Adipocyte (in vitro differentiated cells): ENCODE data around the gene HMGB1.

Experiments used
- DNase-seq: peaks from one replicate; pipeline ENCODE4 v3.0.0-alpha.2; 2015; ENCODE audit warnings: low read depth
- H3K27me3 ChIP-seq: replicated peaks from 2 replicates; pipeline ENCODE4 v1.7.0; 2013; ENCODE audit warnings: mild to moderate bottlenecking, low read length, moderate library complexity; ENCODE audit not compliant: control insufficient read depth, insufficient read depth
- H3K36me3 ChIP-seq: 2 replicates; pipeline ENCODE4 v1.7.0; 2013; ENCODE audit warnings: low read length, mild to moderate bottlenecking, moderate library complexity; ENCODE audit not compliant: control insufficient read depth, insufficient read depth, severe bottlenecking
- H3K4me1 ChIP-seq: 2 replicates; pipeline ENCODE4 v1.7.0; 2013; ENCODE audit warnings: mild to moderate bottlenecking, low read length, moderate library complexity; ENCODE audit not compliant: control insufficient read depth, insufficient read depth
- H3K4me3 ChIP-seq: 2 replicates; pipeline ENCODE4 v1.7.0; 2013; ENCODE audit warnings: mild to moderate bottlenecking, low read length, moderate library complexity
- H3K9ac ChIP-seq: 2 replicates; pipeline ENCODE4 v1.7.0; 2013; ENCODE audit warnings: mild to moderate bottlenecking, low read length, moderate library complexity
- H3K9me3 ChIP-seq: 2 replicates; pipeline ENCODE4 v1.7.0; 2013; ENCODE audit warnings: mild to moderate bottlenecking, low read length, moderate library complexity; ENCODE audit not compliant: control insufficient read depth

The HMGB1 gene

DNA sequence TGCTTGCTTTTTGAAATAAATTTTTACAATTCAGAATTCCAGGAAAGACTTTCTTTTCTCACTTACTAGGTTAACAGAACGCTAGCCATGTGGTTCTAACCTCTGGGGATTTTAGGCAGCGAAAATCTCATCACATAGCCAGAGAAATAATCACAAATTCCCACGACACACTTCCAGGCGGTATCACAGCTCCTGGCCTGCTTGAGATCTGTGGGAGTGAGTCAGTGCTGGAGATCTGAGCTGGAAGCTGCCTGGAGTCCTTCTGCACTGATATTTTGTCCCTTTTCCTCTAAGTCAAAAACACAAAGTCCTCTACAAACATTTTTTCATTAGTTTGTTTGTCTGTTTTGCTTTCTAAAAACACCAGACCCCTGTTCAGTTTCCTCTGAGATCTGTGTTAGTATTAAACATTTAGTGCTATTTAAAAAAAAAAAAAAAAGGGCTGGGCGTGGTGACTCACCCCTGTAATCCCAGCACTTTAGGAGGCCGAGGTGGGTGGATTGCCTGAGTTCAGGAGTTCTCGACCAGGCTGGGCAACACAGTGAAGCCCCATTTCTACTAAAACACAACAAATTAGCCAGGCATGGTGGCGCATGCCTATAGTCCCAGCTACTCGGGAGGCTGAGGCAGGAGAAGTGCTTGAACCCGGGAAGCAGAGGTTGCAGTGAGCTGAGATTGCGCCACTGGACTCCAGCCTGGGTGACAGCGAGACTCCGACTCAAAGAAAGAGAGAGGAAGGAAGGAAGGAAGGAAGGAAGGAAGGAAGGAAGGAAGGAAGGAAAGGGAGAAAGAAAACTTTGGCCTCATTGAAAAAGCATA lies 55.6 kb downstream of the HMGB1 start:
- peak; percentile 64 for DNase-seq
- Histone ChIP-seq H3K9ac (peak overlapping the region; percentile 88), H3K27me3 (no peaks in the 10 kb centered on the region), H3K4me3 (peak overlapping the region; percentile 34), H3K9me3 (no peaks in the 10 kb centered on the region), H3K4me1 (peaks cover 35% of the 10 kb centered on the region), H3K36me3 (no peaks in the 10 kb centered on the region)

DNA sequence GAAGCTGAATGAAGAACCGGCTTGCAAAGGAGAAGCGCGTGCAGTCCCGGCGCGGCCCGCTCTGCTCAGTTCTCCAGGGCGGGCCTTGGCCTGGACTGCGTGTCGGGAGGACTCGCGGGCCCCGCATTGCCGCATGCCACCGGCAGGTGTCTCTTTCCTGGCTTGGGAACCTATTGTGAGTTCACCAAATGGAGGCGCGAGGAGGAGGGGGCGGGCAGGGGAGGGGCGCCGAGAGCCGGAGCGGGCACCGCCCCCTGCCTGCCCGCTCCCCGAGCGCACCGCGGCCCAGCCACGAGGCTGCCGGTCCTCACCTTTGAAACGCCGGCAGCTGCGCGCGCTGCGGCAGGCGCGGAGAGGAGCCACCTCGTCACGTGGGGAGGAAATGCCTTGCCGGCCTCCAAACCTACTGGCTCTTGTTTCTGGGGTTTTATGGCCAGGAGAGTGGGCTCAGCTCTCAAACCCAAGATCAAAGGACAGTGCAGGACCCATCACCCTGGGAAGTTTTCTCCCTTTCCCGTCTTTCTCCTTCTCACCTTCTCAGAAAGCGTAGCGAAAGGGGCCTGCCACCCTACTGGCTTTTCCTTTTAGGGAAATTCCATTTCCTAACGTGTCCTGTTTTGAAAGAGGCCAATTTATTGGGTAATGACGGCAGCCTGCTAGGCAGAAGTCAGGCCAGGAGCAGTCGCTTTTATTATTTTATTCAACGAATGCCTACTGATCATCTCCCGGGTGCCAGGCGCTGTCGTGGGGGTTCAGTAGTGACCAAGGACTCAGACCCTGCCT lies 57.2 kb downstream of the HMGB1 start:
- Histone ChIP-seq H3K9me3 (no peaks in the 10 kb centered on the region), H3K27me3 (no peaks in the 10 kb centered on the region), H3K36me3 (no peaks in the 10 kb centered on the region), H3K4me3 (peak overlapping the region; percentile 75), H3K4me1 (peaks cover 50% of the 10 kb centered on the region), H3K9ac (peak overlapping the region; percentile 88)
- DNase-seq: peak; percentile 84

DNA sequence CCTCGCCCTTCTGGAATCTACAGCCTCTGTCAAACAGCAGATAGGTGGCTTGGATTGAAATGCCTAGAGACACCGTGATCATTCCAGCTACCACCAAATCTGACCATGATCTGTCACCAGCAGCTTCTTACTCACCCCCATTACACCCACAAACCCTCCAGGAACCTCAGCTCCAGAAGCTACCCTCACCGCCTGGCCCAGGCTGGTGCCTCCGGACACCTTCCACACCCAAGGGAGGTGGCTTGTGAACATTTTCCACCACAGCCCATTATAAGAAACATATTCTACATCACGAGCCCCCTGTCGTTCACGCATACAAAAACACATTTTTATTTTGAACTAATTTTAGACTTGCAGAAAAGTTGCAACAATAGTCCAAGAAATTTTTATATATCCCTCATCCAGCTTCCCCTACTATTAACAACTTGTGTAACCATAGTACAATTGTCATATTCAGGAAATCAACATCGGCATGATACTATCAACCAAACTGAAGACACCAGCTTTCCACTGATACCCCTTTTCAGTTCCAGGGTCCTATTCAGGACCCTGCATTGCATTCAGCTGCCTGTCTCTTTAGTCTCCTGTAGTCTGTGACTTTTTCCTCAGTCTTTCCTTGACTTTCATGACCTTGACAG lies 58.8 kb downstream of the HMGB1 start:
- no peak for DNase-seq
- H3K4me3 ChIP-seq: no peak overlapping the region
- peaks cover 50% of the 10 kb centered on the region for H3K4me1 ChIP-seq
- no peak overlapping the region for H3K9ac ChIP-seq
- no peaks in the 10 kb centered on the region for H3K27me3 ChIP-seq
- no peaks in the 10 kb centered on the region for H3K9me3 ChIP-seq
- no peaks in the 10 kb centered on the region for H3K36me3 ChIP-seq
